ENCODE measurements around the gene MED16.
"Not testable (repeated sequence)": the region's sequence is repeated elsewhere in the genome, so short reads cannot be mapped to it uniquely, and the experiment has no call there.

MED16 gene

DNA sequence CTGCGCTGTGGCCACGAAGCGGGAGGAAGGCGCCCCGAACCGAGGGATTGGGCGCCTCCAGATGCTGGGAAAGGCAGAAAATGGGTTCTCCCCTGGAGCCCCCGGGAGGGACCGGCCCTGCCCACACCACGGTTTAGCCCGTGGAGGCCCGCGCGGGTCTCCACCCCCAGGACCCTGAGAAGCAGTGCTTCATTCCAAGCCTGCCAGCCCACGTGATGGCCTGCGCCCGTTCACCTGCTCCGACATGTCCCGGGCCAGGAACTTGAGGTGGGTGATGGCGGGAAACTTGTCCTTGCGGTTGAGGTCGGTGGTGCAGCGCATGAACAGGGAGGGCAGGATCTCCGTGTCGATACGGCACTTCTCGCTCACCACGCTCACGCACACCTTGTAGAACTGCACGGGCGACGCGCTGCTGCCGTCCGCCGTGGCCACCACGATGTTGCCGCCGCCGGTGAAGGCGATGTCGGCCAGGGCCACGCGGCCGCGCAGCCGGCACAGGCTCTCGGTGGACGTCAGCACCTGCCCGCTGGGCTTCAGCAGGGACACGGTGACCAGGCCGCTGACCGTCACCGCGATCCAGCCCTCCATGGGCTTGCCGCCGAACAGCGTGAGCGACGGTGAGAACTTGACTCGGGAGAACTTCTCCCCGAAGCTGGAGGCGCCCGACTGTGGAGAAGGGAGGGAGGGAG is 7.3 kb downstream of the MED16 start:
- no peak for DNase-seq

DNA sequence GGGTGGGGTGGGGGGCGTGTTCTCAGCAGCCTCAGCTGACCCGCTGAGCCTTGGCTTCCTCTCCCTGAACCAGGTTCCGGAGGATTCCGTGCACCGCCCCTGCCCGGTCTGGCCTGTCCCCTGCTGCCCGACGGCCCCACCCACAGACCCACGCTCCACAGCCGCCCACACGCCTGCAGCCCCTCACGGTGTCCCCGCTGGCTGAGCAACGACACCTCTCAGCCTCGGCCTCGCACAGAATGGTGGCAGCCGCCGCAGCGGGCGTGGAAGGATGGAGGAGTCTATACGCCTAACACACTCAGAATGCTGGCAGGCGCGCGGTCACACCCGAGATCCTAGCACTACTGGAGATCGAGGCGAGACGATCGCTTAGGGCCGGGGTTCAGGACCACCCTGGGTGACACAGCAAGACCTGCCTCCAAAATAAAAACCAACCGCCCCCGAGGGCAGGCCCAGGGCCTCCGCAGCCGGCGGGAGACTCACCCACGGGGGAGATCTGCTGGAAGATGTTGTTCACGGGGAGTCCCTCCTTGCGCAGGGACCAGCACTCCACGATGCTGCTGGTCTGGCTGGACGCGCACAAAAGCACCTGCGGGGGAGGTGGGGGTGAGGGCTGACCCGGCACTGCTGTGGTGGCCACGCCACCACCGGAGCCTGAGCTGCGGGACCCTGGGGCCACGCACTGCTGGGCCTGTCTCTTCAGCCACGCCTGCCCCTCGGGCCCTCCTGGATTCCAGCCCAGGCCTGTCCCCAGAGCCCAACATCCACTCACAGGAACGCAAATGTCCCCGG is 8.4 kb downstream of the MED16 start:
- DNase-seq, result no peak

DNA sequence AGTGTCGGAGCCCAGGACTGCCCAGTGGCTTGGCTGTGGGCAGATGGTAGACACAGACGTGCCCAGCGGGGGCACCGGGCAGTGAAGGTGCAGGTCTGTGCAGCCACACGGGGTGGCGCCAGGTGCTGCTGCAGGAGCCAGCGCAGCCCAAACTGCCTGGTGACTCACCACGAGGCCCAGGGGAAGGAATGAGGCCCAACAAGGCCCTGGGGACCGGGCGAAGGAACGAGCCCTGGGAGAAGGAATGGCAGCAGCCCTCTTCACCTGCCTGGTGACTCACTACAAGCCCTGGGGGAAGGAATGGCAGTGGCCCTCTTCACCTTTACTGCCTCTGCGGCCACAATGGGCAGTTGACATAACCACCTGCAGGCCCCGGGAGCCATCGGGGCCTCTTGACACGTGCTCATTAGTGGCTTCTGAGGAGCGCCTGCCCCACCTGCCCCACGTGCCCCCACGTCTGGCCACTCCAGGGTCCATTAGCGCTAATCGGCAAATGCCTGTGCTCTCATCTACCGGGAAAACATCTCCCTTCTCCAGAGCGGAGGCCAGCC is 9.3 kb downstream of the MED16 start:
- DNase-seq, result no peak

DNA sequence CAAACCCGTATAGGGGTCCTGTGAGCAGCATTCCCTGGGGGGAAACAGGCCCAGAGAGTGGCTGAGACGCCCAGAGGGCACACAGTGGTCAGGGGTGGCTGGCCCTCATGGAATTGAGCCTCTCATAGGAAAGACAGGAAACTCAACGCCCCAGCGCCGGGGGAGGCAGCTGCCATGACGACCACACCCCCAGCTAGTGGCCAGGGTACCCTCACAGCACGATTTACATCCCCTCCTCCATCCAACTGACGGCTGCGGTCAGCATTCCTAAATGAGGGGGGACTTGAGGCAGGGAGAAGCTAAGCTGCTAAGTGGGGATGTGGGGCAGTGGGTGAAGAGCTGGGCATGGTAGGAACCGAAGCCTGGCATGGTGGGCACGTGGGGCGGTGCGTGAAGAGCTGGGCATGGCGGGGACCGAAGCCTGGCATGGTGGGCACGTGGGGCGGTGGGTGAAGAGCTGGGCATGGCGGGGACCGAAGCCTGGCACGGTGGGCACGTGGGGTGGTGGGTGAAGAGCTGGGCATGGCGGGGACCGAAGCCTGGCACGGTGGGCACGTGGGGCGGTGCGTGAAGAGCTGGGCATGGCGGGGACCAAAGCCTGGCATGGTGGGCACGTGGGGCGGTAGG is 10.0 kb downstream of the MED16 start:
- no peak for DNase-seq

DNA sequence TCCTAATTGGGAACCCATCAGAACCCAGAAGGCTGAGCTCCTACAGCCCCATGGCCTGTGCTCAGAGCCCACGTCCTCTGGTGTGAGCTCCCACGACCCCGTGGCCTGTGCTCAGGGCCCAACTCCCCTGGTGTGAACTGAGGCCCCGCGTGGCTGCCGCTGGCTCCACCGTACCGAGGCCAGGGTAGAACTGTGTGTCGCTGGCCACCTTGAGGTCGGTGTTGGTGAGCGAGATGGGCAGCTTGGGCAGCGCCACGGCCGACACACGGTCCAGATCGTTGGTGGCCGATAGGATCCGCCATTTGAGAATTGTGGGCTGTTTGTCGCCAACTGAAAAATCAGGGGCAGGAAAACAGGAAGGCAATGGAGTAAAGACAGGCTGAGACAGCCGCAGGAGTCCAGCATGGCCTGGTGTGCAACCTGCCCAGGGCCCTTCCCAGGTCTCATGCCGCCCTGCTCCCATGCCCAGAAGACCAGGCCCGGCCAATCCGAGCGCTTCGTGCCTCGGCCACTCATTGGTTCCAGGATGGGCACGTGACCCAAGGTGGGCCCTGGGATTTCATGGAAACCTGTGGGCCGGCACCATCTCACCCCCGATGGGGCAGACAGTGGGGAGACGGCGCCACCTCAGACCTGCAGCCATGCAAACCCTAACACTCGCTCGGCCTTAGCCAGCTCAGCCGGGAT is 11.5 kb downstream of the MED16 start:
- no peak for DNase-seq

DNA sequence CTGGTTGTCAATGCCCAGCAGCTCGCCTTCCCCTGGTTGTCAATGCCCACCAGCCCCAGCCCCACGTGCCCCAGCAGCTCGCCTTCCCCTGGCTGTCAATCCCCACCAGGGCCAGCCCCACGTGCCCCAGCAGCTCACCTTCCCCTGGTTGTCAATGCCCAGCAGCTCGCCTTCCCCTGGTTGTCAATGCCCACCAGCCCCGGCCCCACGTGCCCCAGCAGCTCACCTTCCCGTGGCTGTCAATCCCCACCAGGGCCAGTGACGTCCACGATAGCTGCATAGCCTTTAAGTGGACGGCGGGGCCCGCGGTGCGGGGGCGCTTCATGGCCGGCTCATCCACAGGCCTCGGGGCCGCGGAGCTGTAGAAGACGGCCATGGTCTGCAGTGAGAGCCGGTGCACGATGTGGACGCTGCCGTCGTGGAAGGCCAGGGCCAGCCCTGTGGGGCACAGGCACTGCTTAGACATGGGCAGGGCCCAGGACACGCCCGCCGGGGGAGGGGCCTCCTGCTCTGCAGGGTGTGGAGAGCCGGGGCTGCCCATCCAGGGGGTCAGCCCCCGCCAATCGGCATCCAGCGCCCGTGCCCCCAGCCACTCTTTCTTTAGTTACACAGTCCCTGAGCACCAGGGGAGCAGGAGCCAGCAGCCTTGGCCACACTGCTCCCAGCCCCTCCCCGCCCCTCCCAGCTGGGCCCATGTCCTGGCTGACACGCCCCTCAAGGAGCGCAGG is 13.1 kb downstream of the MED16 start:
- DNase-seq, result no peak

DNA sequence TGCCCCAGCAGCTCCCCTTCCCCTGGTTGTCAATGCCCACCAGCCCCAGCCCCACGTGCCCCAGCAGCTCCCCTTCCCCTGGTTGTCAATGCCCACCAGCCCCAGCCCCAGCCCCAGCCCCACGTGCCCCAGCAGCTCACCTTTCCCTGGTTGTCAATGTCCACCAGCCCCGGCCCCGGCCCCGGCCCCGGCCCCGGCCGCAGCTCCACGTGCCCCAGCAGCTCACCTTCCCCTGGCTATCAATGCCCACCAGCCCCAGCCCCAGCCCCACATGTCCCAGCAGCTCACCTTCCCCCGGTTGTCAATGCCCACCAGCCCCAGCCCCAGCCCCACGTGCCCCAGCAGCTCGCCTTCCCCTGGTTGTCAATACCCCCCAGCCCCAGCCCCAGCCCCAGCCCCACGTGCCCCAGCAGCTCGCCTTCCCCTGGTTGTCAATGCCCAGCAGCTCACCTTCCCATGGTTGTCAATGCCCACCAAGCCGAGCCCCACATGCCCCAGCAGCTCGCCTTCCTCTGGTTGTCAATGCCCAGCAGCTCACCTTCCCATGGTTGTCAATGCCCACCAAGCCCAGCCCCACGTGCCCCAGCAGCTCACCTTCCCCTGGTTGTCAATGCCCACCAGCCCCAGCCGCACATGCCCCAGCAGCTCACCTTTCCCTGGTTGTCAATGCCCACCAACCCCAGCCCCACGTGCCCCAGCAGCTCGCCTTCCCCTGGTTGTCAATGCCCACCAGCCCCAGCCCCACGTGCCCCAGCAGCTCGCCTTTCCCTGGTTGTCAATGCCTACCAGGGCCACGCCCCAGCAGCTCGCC is 14.0 kb downstream of the MED16 start:
- not testable (repeated sequence) for DNase-seq

DNA sequence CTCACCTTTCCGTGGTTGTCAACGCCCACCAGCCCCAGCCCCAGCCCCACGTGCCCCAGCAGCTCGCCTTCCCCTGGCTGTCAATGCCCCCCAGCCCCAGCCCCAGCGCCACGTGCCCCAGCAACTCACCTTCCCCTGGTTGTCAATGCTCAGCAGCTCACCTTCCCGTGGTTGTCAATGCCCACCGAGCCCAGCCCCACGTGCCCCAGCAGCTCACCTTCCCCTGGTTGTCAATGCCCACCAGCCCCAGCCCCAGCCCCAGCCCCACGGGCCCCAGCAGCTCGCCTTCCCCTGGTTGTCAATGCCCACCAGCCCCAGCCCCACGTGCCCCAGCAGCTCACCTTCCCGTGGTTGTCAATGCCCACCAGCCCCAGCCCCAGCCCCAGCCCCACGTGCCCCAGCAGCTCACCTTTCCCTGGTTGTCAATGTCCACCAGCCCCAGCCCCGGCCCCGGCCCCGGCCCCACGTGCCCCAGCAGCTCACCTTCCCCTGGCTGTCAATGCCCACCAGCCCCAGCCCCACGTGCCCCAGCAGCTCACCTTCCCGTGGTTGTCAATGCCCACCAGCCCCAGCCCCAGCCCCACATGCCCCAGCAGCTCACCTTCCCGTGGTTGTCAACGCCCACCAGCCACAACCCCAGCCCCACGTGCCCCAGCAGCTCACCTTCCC is 14.9 kb downstream of the MED16 start:
- DNase-seq, result not testable (repeated sequence)

DNA sequence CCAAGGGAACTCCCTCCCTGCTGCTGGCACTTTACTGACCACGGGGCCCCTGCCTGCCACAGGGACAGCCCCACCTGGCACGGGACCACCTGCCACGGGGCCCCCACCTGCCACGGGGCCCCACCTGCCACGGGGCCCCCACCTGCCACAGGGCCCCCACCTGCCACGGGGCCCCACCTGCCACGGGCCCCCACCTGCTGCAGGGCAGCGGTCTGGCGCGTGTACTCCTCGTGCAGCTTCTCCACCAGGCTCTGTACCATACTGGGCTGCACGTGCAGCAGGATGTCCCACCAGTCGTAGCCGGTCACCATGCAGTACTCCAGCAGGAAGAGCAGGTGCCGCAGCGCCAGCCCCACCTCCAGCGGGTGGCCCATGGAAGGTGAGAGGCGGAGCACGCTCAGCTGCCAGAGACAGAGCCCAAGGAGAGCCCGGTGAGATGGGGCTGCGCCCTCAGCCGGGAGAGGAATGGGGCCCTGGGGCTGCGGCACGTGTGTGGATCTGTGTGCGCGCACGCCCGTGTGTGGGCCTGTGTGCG is 16.1 kb downstream of the MED16 start:
- DNase-seq, result no peak

DNA sequence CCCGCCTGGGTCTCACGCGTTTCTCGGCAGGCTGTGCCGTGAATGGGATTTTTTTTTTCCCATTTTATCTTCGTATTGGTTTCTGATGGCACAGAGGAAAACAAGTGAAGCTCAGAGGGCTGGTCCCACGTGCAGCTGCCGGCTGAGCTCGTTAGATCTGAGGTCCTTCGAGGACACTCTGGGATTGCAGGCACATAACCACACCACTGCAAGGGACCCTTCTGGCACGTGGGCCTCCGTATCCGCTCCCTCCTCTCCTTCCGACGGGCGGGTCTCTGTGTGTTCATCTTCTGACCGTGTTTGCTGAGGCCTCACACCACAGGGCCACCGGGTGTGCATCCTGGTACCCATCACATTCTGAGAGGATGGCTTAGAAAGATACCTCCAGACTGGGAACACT is 16.9 kb downstream of the MED16 start:
- no peak for DNase-seq

DNA sequence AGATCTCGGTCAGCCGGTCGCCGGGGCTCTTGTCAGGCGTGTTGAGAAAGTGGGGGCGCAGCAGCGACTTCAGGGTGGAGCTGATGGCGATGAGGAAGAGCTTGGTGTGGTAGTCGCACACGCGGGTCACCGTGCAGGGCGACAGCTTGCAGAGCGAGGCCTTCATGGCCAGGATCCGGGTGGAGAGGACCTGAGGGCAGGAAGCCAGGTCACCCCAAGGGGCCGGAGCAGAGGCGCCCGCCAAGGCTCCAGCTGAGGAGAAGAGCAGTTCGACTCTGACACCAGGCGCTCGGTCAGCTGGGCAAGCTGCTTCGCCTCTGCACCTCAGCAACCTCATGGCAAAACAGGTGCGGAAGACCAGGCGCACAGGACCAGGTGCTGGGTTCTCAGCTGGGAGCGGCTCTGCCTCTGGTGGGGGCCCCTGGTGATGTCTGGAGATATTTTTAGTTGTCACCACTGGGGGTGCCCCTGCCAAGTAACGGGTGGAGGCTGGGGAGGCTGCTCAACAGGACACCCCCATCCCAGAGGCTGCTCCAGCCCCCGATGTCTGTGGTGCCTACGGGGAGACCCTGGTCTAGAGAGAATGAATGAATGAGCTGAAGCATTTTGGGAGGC is 17.6 kb downstream of the MED16 start:
- no peak for DNase-seq

DNA sequence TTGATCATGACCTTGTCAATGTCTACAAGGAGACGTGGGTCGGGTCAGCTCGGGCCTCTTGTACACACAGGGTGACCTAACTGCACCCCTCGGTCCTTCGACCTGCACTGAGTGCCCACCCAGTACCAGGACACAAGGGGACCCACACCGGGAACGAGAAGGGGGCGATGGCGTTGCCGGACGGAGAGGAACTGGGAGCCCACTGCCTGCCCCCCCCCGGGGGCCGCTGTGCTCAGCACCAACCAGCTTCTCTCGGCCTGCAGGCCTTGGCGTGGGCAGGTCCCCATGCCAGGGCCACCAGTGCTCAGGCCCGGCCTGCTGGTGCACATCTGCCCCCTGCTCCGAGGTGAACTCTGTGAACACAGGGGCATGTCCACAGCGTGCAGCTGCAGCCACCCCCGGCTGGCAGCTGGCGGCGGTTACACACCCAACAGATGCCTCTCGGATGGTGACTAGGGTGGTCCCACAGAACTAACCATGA is 19.4 kb downstream of the MED16 start:
- DNase-seq, result no peak

DNA sequence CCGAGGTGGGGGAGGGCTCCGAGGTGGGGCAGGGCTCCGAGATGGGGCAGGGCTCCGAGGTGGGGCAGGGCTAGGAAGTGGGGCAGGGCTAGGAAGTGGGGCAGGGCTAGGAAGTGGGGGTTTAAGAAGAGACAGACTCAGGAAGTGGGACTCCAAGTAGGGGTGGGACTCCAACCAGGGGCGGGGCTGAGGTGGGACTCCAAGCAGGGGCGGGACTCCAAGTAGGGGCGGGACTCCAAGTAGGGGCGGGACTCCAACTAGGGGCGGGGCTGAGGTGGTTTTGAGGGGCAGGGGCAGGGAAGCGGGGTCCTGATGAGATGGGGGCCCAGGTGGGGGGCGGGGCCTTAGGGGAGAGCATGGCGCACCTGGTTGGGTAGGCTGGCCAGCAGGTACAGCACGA is 19.9 kb downstream of the MED16 start:
- DNase-seq, result peak; percentile 82

DNA sequence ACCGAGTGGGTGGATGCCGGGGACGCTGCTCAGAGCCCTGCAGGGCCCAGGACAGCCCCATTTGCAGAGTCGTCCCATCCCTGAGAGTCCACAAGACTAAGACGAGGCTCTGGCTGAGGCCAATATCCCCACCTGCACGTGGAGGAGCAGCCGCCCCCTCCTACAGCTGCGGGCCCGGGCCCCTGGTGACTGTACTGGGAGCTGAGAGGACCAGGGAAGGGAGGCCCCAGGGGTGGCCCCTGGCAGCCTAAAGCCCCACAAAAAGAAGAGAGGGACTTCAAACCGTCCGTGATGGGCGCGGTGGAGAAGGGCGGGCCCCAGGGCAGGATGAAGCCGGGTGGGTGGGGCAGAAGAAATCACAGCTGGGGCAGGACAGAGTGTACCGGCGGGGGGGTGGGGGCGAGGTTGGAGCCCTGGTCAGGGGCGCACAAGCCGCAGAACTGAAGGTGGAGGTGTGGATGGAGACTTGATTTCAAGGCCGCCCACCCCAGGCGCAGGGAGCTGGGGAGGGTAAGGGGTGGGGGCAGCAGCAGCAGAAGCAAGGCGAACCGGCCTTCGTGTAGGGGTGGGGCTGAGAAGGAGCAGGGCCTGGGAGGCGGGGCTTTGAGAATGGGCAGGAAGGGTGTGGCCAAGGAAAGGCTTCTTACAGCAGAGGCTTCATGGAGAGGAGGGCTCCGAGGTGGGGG is 20.6 kb downstream of the MED16 start:
- DNase-seq, result peak; percentile 80

DNA sequence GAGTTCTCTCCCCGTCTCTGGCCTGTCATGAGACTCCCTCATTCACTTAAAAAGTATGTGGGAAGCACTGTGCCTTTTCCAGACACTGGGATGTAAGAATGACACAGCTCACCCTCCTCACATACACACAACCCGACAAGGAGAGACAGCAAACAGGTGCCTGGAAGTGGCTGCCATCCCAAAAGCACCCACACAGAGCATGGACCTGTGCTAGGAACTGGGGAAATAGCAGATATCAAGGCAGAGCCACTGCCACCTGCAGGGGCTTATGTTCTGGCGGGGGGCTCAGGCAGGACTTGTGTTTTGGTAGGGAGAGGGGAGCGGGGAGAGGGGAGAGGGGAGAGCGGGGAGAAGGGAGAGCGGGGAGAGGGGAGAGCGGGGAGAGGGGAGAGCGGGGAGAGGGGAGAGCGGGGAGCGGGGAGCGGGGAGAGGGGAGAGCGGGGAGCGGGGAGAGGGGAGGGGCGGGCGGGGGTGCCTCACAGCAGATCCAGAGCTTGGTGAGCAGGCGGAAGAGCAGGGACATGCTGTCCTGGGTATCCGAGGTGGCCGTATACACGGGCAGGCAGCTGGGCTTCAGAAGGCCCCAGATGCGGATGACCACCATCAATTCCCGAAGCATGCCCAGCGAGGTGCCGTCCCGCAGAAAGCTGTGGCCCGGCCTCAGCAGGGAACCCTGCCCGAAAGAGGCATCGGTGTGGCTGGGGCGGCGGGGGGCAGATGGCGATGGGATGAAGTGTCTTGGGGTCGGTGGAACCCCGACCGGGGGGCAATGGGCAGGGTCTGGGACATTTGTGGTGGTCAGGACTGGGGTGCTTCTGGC is 21.3 kb downstream of the MED16 start:
- no peak for DNase-seq

DNA sequence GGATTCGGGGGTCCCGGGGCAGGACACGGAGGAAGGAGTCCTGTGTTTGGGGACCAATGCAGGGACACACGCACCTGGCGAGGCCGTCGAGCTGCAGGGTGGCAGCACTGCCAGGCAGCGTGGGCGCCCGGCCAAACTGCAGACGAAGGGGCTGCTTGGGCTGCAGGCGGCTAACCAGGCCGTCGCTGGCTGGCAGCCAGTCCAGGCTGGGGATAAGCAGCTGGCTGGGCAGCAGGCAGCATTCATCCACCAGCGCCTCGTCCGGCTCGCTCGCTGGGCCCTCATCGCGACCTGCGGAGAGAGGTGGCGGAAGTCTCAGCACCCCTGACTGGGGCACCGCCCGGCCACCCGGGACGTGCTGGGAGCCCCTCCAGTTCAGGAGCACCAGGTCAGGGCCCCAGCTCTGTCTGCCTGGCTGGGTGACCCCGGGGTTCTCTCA is 22.0 kb downstream of the MED16 start:
- no peak for DNase-seq

DNA sequence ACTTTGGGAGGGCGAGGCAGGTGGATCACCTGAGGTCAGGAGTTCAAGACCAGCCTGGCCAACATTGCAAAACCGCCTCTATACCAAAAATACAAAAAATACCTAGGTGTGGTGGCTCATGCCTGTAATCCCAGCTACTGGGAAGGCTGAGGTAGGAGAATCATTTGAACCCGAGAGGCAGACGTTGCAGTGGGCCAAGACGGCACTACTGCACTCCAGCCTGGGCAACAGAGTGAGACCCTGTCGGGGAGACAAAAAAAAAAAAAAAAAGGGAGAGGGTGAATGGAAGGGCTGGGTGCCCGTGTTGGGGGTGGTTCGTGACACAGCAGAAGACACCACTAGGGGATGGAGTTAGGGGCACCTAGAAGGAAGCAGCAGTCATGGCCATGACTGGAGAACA is 22.7 kb downstream of the MED16 start:
- no peak for DNase-seq

Data from CD4-positive, alpha-beta T cell treated with Interleukin-4 for 4 hours (primary cell).